Ecto neural progenitor cell (in vitro differentiated cells): ENCODE measurements around the gene FITM2.
"Not testable (repeated sequence)": the region's sequence is repeated elsewhere in the genome, so short reads cannot be mapped to it uniquely, and the experiment has no call there.

ENCODE experiments used
- DNase-seq: peaks from one replicate; pipeline ENCODE4 v3.0.0-alpha.2; 2018; ENCODE audit warnings: low spot score

The FITM2 gene, protein sequence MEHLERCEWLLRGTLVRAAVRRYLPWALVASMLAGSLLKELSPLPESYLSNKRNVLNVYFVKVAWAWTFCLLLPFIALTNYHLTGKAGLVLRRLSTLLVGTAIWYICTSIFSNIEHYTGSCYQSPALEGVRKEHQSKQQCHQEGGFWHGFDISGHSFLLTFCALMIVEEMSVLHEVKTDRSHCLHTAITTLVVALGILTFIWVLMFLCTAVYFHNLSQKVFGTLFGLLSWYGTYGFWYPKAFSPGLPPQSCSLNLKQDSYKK

GRCh38 chr20:44310664-44311639 lies at the start of gene FITM2:
Gene FITM2, minus strand, starts transcription at chr20:44311202. Its CDS starts 54 bp downstream, at chr20:44311148.
- peak; percentile 99 for DNase-seq

GRCh38 chr20:44360221-44360620 lies 49.2 kb upstream of the FITM2 start:
- no peak for DNase-seq

DNA sequence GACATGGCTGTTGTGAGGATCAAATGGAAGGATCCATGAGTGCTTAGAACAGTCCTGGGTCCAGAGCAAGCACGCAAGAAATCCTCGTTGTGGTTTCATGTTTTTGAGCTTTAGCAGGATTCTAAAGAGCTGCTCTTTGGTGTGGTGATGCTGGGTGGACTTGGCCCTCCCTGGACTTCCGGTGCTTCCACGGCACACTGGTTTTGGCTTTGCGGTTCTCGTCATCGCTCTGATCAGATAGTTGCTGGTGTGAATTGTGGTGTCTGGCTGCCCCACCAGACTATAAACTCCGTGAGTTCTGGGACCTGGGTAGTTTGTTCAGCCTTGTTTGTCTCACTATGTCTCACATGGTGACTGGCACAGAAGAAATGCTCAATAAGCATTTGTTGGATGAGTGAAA lies 47.8 kb upstream of the FITM2 start:
- no peak for DNase-seq

DNA sequence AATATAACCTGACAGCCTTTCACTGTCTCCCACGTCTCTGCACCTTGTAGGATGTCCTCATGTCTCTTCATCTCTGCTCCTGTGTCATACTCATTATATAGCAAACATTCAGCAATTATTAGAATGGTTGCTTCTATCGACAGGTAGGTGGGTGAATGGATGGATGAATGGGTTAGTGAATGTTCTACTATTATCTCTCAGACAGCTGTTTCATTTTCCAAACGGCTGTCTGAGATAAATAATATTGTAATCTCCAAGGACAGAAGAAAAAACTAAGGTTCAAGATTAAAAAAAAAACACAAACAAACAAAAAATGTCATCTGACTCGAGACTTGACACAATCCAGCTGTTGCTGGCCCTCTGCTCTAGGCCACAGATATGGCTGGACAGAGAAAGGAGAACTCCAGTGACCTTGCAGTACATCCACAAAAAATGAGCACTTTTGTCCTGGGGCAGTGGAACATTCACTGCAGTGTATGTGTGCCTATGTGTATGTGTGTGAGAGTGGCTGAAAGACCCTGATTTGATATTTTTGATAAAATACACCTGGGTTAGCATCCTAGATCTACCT lies 46.6 kb upstream of the FITM2 start:
- DNase-seq, result no peak

DNA sequence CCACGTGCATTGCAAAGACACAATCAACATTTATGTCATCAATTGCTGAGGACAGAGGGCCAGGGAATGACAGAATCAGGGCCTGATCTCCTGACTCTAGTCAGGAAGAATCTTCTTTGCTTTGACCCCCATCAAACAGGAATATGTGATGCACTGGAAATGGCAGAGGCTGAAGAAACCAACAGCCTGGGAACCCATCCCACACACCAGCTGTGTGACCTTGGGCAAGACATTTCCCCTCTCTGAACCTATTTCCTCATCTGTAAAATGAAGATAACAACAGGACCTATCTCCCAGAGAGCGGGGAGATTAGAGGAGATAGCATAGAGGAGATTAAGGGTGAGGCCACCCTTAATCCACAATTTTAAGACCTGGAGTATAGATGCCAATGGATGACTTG lies 46.0 kb upstream of the FITM2 start:
- DNase-seq, result no peak

- no peak for DNase-seq
Measured at GRCh38 chr20:44356353-44356723, 45.3 kb upstream of the FITM2 start.

DNA sequence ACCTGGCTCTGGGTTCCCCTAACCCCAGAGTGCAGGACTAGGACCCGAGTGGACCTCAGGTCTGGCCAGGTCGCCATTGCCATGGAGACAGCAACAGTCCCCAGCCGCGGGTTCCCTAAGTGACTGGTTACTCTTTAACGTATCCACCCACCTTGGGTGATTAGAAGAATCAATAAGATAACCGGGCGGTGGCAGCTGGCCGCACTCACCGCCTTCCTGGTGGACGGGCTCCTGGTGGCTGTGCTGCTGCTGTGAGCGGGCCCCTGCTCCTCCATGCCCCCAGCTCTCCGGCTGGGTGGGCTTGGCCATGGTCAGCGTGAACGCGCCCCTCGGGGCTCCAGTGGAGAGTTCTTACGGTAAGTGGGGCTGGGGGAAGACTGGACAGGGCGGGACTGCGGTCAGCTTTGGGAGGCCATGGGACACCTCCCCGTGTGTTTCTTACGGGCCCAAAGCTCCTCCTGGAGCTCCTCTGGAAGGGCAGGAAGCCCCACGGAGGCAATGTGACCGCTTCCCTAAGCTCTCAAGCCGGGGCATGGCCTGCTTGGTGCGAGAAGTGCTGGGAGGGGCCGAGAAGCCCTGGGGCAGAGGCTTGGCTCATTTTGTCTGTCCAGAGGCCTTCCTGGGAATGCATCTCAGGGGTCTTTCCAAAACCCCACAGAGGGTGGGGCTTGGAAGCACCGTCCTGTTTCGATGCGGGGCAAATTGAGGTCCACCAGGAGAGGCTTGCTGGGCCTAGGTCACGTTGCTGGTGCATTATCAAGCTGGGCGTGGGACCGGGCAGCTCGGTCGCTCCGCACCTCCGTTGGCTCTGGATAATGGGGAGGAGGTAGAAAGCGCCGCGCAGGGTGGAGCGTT lies 44.7 kb upstream of the FITM2 start, which contains the start of gene HNF4A:
Gene HNF4A, plus strand, starts transcription at position 202 of the 855 bp plus-strand sequence. Its CDS starts 106 bp downstream, at position 308.
- DNase-seq, result no peak

- DNase-seq, result no peak
Measured at GRCh38 chr20:44354979-44355497, 44.0 kb upstream of the FITM2 start.

DNA sequence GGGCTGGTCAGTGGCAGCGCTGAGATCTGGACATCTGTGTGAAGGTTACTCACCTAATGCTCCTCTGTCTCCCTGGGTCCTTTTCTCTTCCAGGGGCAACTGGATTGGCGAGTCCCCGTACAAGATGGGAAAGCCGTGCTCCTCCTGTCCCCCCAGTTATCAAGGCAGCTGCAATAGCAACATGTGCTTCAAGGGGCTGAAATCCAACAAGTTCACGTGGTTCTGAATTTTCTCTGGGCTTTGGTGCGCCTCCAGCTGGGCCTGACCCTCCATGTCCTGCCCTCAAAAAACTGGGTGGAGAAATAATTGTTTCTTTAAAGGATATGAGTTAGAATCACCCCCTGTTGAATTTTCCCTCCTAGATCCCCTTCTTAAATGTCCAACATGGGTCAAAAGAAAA lies 39.6 kb upstream of the FITM2 start:
- DNase-seq, result no peak

- no peak for DNase-seq
Measured at GRCh38 chr20:44349349-44349748, 38.3 kb upstream of the FITM2 start.

DNA sequence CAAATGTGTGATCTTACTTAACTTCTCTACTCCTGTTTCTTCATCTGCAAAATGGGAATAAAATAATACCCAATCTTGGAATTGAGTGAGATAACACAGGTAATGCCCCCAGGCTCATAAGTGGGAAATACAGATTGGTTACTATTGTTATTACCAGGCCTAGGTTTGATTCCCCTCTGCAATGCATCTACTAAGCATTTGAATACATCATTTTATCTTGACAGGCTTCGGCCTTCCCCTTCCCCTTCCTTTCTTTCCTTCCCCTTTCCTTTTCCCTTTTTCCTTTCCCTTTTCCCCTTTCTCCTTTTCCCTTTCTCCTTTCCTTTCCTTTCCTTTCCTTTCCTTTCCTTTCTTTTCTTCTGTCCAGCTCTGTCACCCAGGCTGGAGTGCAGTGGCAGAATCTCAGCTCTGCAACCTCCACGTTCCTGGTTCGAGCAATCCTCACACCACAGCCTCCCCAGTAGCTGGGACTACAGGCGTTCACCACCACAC lies 37.2 kb upstream of the FITM2 start:
- no peak for DNase-seq

DNA sequence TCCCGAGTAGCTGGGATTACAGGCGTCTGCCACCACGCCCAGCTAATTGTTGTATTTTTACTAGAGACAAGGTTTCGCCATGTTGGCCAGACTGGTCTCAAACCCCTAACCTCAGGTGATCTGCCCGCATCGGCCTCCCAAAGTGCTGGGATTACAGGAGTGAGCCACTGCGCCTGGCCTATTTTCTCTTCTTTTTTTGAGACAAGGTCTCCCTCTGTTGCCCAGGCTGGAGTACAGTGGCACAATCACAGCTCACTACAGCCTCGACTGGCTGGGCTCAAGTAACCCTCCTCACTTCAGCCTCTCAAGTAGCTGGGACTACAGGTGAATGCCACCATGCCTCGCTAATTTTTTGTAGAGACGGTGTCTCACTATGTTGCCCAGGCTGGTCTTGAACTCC lies 34.9 kb upstream of the FITM2 start:
- DNase-seq, result not testable (repeated sequence)

DNA sequence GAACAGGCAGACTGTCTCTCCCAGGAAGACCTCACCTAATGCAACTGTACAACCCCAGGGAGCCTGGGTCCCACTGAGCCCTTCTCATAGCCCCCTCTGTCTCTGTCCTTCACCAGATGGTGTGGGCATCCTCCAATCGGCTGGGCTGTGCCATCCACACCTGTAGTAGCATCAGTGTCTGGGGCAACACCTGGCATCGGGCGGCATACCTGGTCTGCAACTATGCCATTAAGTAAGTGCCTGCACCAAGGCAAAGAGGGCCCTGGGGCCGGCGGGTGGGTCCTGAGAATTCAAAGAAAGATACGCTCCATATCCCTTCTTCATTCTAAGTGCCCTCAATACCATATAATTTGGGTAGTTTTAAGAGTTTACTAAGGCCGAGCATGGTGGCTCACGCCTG lies 34.1 kb upstream of the FITM2 start:
- no peak for DNase-seq

- no peak for DNase-seq
Measured at GRCh38 chr20:44344723-44345122, 33.7 kb upstream of the FITM2 start.

GRCh38 chr20:44343162-44343675 lies 32.2 kb upstream of the FITM2 start:
- no peak for DNase-seq

- DNase-seq, result no peak
Measured at GRCh38 chr20:44342248-44342647, 31.2 kb upstream of the FITM2 start.

DNA sequence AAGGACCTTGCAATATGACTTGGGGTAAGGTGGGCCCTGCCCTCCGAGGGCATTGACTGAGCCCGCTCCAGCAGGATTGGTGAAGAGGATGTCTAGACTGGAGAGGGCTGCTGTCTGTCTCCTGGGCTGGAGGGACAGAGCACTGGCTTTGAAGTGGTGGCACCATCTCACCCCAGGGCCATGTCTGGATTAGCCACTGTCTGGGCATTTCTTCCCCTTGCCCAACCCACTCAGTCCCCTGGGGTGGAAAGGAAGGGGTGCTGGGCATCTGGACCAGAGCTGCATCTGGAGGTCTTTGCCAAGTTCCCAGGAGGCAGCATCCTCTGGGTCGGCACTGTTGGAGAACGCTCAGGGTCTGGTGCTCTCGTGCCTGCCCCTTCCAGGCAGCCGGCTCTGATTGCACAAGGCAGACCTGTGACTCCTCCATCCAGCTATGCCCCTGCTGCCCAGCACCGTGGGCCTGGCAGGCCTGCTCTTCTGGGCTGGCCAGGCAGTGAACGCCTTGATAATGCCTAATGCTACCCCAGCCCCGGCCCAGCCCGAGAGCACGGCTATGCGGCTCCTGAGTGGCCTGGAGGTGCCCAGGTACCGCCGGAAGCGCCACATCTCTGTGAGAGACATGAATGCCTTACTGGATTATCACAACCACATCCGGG lies 25.9 kb upstream of the FITM2 start, which contains the start of gene R3HDML:
Gene R3HDML, plus strand, starts transcription at position 319 of the 656 bp plus-strand sequence. Its CDS starts 115 bp downstream, at position 434.
- DNase-seq, result no peak

GRCh38 chr20:44336086-44336485 lies 25.1 kb upstream of the FITM2 start:
- DNase-seq, result peak; percentile 65

DNA sequence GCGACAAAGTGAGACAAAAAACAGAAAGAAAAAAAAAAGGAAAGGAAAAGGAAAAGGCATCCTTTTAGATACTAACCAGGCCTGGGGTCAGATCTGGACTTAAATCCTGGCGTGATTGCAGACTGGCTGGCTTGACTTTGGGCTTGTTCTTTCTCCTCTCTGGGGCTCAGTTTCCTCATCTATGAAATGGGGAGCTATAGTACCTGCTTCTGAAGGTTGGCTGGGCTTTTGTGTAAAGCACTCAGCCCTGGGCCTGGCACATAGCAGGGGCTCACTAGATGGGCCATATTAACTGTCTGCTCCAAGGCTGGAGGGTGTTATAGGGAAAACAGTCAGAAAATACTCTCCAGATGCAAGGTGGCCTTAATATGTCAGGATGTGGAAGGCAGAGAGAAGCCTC lies 24.7 kb upstream of the FITM2 start:
- no peak for DNase-seq

GRCh38 chr20:44334709-44335108 lies 23.7 kb upstream of the FITM2 start:
- DNase-seq, result no peak
